ENCODE measurements around the gene IFITM1.

GRCh38 chr11:298406-299065 lies 15.3 kb upstream of the IFITM1 start:
- TF ChIP-seq, protein P1, sequence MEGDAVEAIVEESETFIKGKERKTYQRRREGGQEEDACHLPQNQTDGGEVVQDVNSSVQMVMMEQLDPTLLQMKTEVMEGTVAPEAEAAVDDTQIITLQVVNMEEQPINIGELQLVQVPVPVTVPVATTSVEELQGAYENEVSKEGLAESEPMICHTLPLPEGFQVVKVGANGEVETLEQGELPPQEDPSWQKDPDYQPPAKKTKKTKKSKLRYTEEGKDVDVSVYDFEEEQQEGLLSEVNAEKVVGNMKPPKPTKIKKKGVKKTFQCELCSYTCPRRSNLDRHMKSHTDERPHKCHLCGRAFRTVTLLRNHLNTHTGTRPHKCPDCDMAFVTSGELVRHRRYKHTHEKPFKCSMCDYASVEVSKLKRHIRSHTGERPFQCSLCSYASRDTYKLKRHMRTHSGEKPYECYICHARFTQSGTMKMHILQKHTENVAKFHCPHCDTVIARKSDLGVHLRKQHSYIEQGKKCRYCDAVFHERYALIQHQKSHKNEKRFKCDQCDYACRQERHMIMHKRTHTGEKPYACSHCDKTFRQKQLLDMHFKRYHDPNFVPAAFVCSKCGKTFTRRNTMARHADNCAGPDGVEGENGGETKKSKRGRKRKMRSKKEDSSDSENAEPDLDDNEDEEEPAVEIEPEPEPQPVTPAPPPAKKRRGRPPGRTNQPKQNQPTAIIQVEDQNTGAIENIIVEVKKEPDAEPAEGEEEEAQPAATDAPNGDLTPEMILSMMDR (IDR thresholded peaks at IDR 0.05) = no peak
- no peak for TF ChIP-seq POLR2A (IDR thresholded peaks at IDR 0.05)
- no peak for TF ChIP-seq EP300 (IDR thresholded peaks at IDR 0.05)
